Measurements from ENCODE around the gene ZC2HC1B. TPM values are rescaled to one million over a fixed set of nuclear protein-coding genes. Genes with fewer than 3 reads are reported as not detected.

ZC2HC1B gene
- total and polyA plus RNA-seq, 10 of the 15 experiments (the other 5 are each of a cell fraction or from before 2014, with no cell fraction given): 0.09 to 0.36 (median 0.31) TPM; not detected in 5

DNA sequence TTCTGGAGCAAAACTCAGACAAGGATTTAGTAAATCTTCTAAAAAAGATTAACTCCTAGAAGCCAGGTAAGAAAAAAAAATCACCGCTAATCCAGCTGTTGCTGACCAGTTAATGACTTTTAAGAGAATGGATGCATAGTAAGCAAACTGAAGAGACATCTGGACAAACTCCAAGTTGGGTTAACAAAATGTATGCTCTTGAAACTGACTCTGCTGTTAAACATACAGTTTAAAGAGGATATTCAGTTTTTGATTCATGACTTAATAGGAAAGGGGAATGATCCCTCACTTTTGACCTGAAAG, 73.3 kb downstream of the ZC2HC1B start (continued):
- no peak for TF ChIP-seq RAD21 (IDR thresholded peaks at IDR 0.05; ENCODE audit: insufficient read depth, low read depth, low read length)

DNA sequence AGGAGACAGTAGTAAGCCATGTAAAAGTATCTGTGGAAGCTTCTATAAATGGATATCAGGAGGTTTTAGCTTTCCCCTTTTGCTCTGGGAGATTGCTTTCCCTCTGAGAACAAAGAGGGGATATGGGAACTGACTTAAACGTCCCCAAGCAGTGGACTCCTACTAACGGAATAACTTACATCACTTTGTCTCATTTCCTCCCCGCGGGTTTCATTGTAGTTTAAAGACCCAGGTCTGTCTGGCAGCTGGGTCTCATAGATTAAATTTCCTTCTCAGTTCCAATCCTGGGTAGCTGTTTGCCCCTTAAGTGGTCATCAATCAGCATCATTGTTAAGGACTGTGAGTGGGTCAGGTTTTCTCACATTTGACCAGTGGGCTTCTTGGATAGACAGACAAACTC, 75.1 kb downstream of the ZC2HC1B start:
- FAIRE-seq (no peak), ATAC-seq (peak; percentile 15; the same call in 1 of the 3 replicates), DNase-seq (ENCODE audit: low read depth, low spot score) (no peak)
- Histone ChIP-seq H2AFZ (ENCODE audit: control insufficient read depth, low read depth, low read length) (no peak overlapping the region), H4K20me1 (ENCODE audit: control insufficient read depth, insufficient read depth) (no peaks in the 10 kb centered on the region), H3K27ac (ENCODE audit: control insufficient read depth, insufficient read depth) (no peak overlapping the region), H3K9me3 (replicated peaks; ENCODE audit: control insufficient read depth, insufficient read depth, low read length) (no peaks in the 10 kb centered on the region), H3K9ac (ENCODE audit: control insufficient read depth, insufficient read depth, low read length) (no peak overlapping the region), H3K79me2 (ENCODE audit: control insufficient read depth, insufficient read depth, low read length) (no peaks in the 10 kb centered on the region), H3K36me3 (ENCODE audit: control insufficient read depth in 2 of 2, insufficient read depth in 2 of 2, low read length in 1 of 2) (no peaks in the 10 kb centered on the region), H3K27me3 (replicated peaks in 1 of 2; ENCODE audit: control insufficient read depth in 2 of 2, insufficient read depth in 2 of 2, low read length in 1 of 2) (no peaks in the 10 kb centered on the region), H3K4me1 (ENCODE audit: control insufficient read depth, insufficient read depth, low read length) (peaks cover 5% of the 10 kb centered on the region; the same call in 1 of the 2 replicates), H3K4me3 (no peak overlapping the region), H3K4me2 (ENCODE audit: control insufficient read depth, insufficient read depth) (no peak overlapping the region)
- ChIA-PET RAD21 (ENCODE audit: unreplicated experiment) (interaction anchor here (0.9 to 7.4 kb wide), 16 partner anchors 9 to 425 kb away, joined by 3 to 119 read pairs (median 4); no protein-coding TSS in a partner anchor), CTCF (interaction anchor here (1.0 to 9.6 kb wide), 50 partner anchors 7 to 426 kb away, joined by 3 to 244 read pairs (median 6); partner anchors contain the start of genes LTV1 and SF3B5), POLR2A (interaction anchor here (1.0 to 1.3 kb wide), 3 partner anchors 19 to 157 kb away, joined by 4 read pairs; no protein-coding TSS in a partner anchor), SMC1A (ENCODE audit: uncharacterized antibody, unreplicated experiment) (interaction anchor here (0.6 to 8.0 kb wide), 29 partner anchors 8 to 541 kb away, joined by 3 to 112 read pairs (median 4); partner anchors contain the start of gene LTV1)
- WGBS (ENCODE audit: insufficient coverage, insufficient replicate concordance, low lambda C conversion rate, missing lambda C conversion rate): 13% methylated on average over 4 of the region's 4 CpGs
- in situ Hi-C loops (cut with MboI) (no loop called here), intact Hi-C loops (cut with micrococcal nuclease; ENCODE audit: unreplicated experiment) (no loop called here)
- no TSS peak for BruUV-seq (replicated peaks)
- TF ChIP-seq SPI1 (IDR thresholded peaks at IDR 0.05; ENCODE audit: borderline replicate concordance, insufficient read depth, low read depth, low read length): peak; percentile 55
- no peak for TF ChIP-seq SMC3 (IDR thresholded peaks at IDR 0.05; ENCODE audit: borderline replicate concordance, low read length)
- no peak for TF ChIP-seq SREBF1 (IDR thresholded peaks at IDR 0.05; ENCODE audit: low read length)
- TF ChIP-seq, protein P1, sequence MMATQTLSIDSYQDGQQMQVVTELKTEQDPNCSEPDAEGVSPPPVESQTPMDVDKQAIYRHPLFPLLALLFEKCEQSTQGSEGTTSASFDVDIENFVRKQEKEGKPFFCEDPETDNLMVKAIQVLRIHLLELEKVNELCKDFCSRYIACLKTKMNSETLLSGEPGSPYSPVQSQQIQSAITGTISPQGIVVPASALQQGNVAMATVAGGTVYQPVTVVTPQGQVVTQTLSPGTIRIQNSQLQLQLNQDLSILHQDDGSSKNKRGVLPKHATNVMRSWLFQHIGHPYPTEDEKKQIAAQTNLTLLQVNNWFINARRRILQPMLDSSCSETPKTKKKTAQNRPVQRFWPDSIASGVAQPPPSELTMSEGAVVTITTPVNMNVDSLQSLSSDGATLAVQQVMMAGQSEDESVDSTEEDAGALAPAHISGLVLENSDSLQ (IDR thresholded peaks at IDR 0.05): no peak
- TF ChIP-seq, protein P2, sequence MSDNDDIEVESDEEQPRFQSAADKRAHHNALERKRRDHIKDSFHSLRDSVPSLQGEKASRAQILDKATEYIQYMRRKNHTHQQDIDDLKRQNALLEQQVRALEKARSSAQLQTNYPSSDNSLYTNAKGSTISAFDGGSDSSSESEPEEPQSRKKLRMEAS (IDR thresholded peaks at IDR 0.05; ENCODE audit: low read depth, low read length): no peak
- TF ChIP-seq, protein P3, sequence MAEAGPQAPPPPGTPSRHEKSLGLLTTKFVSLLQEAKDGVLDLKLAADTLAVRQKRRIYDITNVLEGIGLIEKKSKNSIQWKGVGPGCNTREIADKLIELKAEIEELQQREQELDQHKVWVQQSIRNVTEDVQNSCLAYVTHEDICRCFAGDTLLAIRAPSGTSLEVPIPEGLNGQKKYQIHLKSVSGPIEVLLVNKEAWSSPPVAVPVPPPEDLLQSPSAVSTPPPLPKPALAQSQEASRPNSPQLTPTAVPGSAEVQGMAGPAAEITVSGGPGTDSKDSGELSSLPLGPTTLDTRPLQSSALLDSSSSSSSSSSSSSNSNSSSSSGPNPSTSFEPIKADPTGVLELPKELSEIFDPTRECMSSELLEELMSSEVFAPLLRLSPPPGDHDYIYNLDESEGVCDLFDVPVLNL (IDR thresholded peaks at IDR 0.05; ENCODE audit: low read depth, low read length): no peak
- TF ChIP-seq EED (IDR thresholded peaks at IDR 0.05; ENCODE audit: low read depth): peak; percentile 51; the same call in 1 of the 2 replicates
- TF ChIP-seq NFIC (IDR thresholded peaks at IDR 0.05; ENCODE audit: low read depth, low read length): peak; percentile 25; the same call in 1 of the 2 replicates
- TF ChIP-seq RUNX3 (IDR thresholded peaks at IDR 0.05; ENCODE audit: low read length): peak; percentile 52; the same call in 1 of the 2 replicates
- TF ChIP-seq ETV6 (conservative IDR thresholded peaks at IDR 0.05 in 1 of 2, IDR thresholded peaks at IDR 0.05 in 1 of 2; ENCODE audit: borderline replicate concordance in 1 of 2, low read depth in 1 of 2): peak in 1 of 2 experiments; percentile 23; a peak in 1 of 4 replicates
- TF ChIP-seq MLLT1 (IDR thresholded peaks at IDR 0.05): no peak
